WTC11 (cell line): ENCODE data around the gene MARS1. TPM values are rescaled to one million over a fixed set of nuclear protein-coding genes. Genes with fewer than 3 reads are reported as not detected.

Experiments used
- ATAC-seq: fragments of 200-7000 bp; cut with Tn5 transposase; 2 replicates; pipeline ENCODE4 v1.10.0; 2021; ENCODE audit warnings: mild to moderate bottlenecking, moderate library complexity
- CTCF ChIA-PET: fragments of 300-600 bp; sonication (Branson Sonifier 250); formaldehyde crosslinking; loops from one replicate; lab custom pipeline; 2021; ENCODE audit warnings: antibody characterized with exemption; lab: Charles Lee
- POLR2A ChIA-PET: fragments of 350-600 bp; sonication (Branson Sonifier 250); formaldehyde crosslinking; loops from one replicate; lab custom pipeline; 2021; ENCODE audit warnings: antibody characterized with exemption; lab: Charles Lee
- DNase-seq: peaks from one replicate; pipeline ENCODE4 v3.0.0; 2021; ENCODE audit warnings: low spot score
- H3K27ac Mint-ChIP-seq: 2 replicates; pipeline ENCODE4 v1.8.0; 2021; ENCODE audit warnings: mixed read lengths
- H3K27me3 Mint-ChIP-seq: 2 replicates; pipeline ENCODE4 v1.8.0; 2021; ENCODE audit warnings: low read depth, mild to moderate bottlenecking, moderate library complexity, mixed read lengths
- H3K36me3 Mint-ChIP-seq: 2 replicates; pipeline ENCODE4 v1.8.0; 2021; ENCODE audit warnings: mixed read lengths
- H3K4me1 Mint-ChIP-seq: 2 replicates; pipeline ENCODE4 v1.8.0; 2022; ENCODE audit warnings: mixed read lengths
- H3K4me3 Mint-ChIP-seq: 2 replicates; pipeline ENCODE4 v1.8.0; 2021; ENCODE audit warnings: mild to moderate bottlenecking, moderate library complexity, mixed read lengths
- H3K9me3 Mint-ChIP-seq: 2 replicates; pipeline ENCODE4 v1.8.0; 2021; ENCODE audit warnings: mixed read lengths
- GABPB1 ChIP-seq: sonication (generic); formaldehyde crosslinking; IDR thresholded peaks from 2 replicates; pipeline ENCODE4 v1.8.1; 2023; ENCODE audit warnings: mild to moderate bottlenecking, missing genetic modification reagents
- MXD4 ChIP-seq: fragments of 250-450 bp; sonication (Bioruptor Pico); IDR thresholded peaks from 2 replicates; pipeline ENCODE4 v1.8.0; 2021; ENCODE audit warnings: mild to moderate bottlenecking, moderate library complexity, borderline replicate concordance
- NR1H2 ChIP-seq: sonication (generic); formaldehyde crosslinking; IDR thresholded peaks from 2 replicates; pipeline ENCODE4 v1.9.0; 2021; ENCODE audit warnings: mild to moderate bottlenecking, moderate library complexity, missing genetic modification reagents
- NR2C2 ChIP-seq: sonication (generic); formaldehyde crosslinking; IDR thresholded peaks from 2 replicates; pipeline ENCODE4 v1.8.0; 2022; ENCODE audit warnings: mild to moderate bottlenecking, missing genetic modification reagents
- NR3C1 ChIP-seq: sonication (generic); formaldehyde crosslinking; conservative IDR thresholded peaks from 2 replicates; pipeline ENCODE4 v1.8.1; 2023; ENCODE audit warnings: low read depth, mild to moderate bottlenecking, missing genetic modification reagents
- ZNF219 ChIP-seq: sonication (generic); formaldehyde crosslinking; IDR thresholded peaks from 2 replicates; pipeline ENCODE4 v1.8.0; 2023; ENCODE audit warnings: missing genetic modification reagents, mild to moderate bottlenecking, borderline replicate concordance
- ZNF263 ChIP-seq: sonication (generic); formaldehyde crosslinking; IDR thresholded peaks from 2 replicates; pipeline ENCODE4 v1.8.1; 2022; ENCODE audit warnings: low read depth, mild to moderate bottlenecking, moderate library complexity, missing genetic modification reagents
- total RNA-seq: library from RNA; stranded (reverse); gene quantifications from 3 replicates; pipeline ENCODE4 v1.2.3, GENCODE V29; 2021
- TF ChIP-seq, protein P1 (sequence below): sonication (generic); formaldehyde crosslinking; IDR thresholded peaks from 2 replicates; pipeline ENCODE4 v1.8.1; 2023; ENCODE audit warnings: mild to moderate bottlenecking, missing genetic modification reagents, moderate library complexity
- TF ChIP-seq, protein P2 (sequence below): sonication (generic); formaldehyde crosslinking; IDR thresholded peaks from 2 replicates; pipeline ENCODE4 v1.8.0; 2022; ENCODE audit warnings: mild to moderate bottlenecking, missing genetic modification reagents
- TF ChIP-seq, protein P3 (sequence below): sonication (generic); formaldehyde crosslinking; conservative IDR thresholded peaks from 2 replicates; pipeline ENCODE4 v1.8.1; 2023; ENCODE audit warnings: mild to moderate bottlenecking, low read depth, missing genetic modification reagents, moderate library complexity
- TF ChIP-seq, protein P4 (sequence below): sonication (generic); formaldehyde crosslinking; IDR thresholded peaks from 2 replicates; pipeline ENCODE4 v1.8.0; 2023; ENCODE audit warnings: missing genetic modification reagents, mild to moderate bottlenecking, borderline replicate concordance
- TF ChIP-seq, protein P5 (sequence below): sonication (generic); formaldehyde crosslinking; IDR thresholded peaks from 2 replicates; pipeline ENCODE4 v1.8.0; 2022; ENCODE audit warnings: missing genetic modification reagents
- TF ChIP-seq, protein P6 (sequence below): sonication (generic); formaldehyde crosslinking; IDR thresholded peaks from 2 replicates; pipeline ENCODE4 v1.8.1; 2022; ENCODE audit warnings: low read depth, missing genetic modification reagents, borderline replicate concordance

MARS1 gene
- total RNA-seq, 1 experiment from 2014 or later = 367 TPM

DNA sequence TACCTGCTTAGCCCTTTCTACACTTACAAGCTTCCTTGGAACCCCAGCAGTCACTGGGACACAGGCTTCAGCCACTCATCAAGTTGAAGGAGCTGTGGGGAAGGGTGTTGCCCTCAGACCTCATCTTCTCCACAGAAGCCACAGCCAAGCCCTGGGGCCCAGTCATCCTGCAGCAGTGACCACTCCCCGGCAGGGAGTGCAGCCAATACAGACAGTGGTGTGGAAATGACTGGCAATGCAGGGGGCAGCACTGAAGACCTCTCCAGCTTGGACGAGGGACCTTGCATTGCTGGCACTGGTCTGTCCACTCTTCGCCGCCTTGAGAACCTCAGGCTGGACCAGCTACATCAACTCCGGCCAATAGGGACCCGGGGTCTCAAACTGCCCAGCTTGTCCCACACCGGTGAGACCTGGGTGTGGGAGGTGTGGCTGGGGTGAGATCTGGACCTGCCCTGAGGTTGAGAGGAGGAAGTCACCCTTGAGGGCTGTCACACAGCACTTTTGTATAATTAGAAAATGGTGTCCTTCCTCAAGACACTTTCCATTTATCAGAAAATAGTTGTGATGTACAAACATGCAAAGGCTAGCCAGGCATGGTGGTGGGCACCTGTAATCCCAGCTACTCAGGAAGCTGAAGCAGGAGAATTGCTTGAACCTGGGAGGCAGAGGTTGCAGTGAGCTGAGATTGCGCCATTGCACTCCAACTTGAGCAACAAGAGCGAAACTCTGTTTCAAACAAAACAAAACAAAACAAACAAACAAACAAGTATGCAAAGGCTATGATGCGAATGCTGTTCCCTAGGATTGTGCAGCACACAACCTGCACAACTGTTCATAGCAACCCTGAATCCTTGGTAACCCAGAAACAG is 18.3 kb upstream of the MARS1 start:
- no peak overlapping the region for H3K27ac Mint-ChIP-seq
- no peaks in the 10 kb centered on the region for H3K9me3 Mint-ChIP-seq
- peaks cover 2% of the 10 kb centered on the region; the same call in 1 of the 2 replicates for H3K4me1 Mint-ChIP-seq
- H3K4me3 Mint-ChIP-seq = no peak overlapping the region
- ATAC-seq (no peak), DNase-seq (no peak)
- CTCF ChIA-PET = interaction anchor here (1.2 kb wide), 1 partner anchor 11 kb away, joined by 5 read pairs; no protein-coding TSS in a partner anchor
- peaks cover 39% of the 10 kb centered on the region for H3K27me3 Mint-ChIP-seq
- H3K36me3 Mint-ChIP-seq = 0 out of 2 replicates have a peak, but pooled peaks cover 3% of the 10 kb centered on the region
- POLR2A ChIA-PET = no interaction called here
- TF ChIP-seq, protein P1, sequence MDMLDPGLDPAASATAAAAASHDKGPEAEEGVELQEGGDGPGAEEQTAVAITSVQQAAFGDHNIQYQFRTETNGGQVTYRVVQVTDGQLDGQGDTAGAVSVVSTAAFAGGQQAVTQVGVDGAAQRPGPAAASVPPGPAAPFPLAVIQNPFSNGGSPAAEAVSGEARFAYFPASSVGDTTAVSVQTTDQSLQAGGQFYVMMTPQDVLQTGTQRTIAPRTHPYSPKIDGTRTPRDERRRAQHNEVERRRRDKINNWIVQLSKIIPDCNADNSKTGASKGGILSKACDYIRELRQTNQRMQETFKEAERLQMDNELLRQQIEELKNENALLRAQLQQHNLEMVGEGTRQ (CRISPR knock-in tag) = no peak
- TF ChIP-seq MXD4 (CRISPR knock-in tag) = no peak
- TF ChIP-seq ZNF219 (CRISPR knock-in tag) = no peak
- TF ChIP-seq, protein P2, sequence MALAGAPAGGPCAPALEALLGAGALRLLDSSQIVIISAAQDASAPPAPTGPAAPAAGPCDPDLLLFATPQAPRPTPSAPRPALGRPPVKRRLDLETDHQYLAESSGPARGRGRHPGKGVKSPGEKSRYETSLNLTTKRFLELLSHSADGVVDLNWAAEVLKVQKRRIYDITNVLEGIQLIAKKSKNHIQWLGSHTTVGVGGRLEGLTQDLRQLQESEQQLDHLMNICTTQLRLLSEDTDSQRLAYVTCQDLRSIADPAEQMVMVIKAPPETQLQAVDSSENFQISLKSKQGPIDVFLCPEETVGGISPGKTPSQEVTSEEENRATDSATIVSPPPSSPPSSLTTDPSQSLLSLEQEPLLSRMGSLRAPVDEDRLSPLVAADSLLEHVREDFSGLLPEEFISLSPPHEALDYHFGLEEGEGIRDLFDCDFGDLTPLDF (CRISPR knock-in tag) = no peak
- TF ChIP-seq, protein P3, sequence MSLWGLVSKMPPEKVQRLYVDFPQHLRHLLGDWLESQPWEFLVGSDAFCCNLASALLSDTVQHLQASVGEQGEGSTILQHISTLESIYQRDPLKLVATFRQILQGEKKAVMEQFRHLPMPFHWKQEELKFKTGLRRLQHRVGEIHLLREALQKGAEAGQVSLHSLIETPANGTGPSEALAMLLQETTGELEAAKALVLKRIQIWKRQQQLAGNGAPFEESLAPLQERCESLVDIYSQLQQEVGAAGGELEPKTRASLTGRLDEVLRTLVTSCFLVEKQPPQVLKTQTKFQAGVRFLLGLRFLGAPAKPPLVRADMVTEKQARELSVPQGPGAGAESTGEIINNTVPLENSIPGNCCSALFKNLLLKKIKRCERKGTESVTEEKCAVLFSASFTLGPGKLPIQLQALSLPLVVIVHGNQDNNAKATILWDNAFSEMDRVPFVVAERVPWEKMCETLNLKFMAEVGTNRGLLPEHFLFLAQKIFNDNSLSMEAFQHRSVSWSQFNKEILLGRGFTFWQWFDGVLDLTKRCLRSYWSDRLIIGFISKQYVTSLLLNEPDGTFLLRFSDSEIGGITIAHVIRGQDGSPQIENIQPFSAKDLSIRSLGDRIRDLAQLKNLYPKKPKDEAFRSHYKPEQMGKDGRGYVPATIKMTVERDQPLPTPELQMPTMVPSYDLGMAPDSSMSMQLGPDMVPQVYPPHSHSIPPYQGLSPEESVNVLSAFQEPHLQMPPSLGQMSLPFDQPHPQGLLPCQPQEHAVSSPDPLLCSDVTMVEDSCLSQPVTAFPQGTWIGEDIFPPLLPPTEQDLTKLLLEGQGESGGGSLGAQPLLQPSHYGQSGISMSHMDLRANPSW (CRISPR knock-in tag) = no peak
- TF ChIP-seq NR2C2 = no peak
- TF ChIP-seq NR3C1 = no peak
- TF ChIP-seq, protein P4, sequence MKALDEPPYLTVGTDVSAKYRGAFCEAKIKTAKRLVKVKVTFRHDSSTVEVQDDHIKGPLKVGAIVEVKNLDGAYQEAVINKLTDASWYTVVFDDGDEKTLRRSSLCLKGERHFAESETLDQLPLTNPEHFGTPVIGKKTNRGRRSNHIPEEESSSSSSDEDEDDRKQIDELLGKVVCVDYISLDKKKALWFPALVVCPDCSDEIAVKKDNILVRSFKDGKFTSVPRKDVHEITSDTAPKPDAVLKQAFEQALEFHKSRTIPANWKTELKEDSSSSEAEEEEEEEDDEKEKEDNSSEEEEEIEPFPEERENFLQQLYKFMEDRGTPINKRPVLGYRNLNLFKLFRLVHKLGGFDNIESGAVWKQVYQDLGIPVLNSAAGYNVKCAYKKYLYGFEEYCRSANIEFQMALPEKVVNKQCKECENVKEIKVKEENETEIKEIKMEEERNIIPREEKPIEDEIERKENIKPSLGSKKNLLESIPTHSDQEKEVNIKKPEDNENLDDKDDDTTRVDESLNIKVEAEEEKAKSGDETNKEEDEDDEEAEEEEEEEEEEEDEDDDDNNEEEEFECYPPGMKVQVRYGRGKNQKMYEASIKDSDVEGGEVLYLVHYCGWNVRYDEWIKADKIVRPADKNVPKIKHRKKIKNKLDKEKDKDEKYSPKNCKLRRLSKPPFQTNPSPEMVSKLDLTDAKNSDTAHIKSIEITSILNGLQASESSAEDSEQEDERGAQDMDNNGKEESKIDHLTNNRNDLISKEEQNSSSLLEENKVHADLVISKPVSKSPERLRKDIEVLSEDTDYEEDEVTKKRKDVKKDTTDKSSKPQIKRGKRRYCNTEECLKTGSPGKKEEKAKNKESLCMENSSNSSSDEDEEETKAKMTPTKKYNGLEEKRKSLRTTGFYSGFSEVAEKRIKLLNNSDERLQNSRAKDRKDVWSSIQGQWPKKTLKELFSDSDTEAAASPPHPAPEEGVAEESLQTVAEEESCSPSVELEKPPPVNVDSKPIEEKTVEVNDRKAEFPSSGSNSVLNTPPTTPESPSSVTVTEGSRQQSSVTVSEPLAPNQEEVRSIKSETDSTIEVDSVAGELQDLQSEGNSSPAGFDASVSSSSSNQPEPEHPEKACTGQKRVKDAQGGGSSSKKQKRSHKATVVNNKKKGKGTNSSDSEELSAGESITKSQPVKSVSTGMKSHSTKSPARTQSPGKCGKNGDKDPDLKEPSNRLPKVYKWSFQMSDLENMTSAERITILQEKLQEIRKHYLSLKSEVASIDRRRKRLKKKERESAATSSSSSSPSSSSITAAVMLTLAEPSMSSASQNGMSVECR = no peak
- no peak for TF ChIP-seq GABPB1 (CRISPR knock-in tag)

DNA sequence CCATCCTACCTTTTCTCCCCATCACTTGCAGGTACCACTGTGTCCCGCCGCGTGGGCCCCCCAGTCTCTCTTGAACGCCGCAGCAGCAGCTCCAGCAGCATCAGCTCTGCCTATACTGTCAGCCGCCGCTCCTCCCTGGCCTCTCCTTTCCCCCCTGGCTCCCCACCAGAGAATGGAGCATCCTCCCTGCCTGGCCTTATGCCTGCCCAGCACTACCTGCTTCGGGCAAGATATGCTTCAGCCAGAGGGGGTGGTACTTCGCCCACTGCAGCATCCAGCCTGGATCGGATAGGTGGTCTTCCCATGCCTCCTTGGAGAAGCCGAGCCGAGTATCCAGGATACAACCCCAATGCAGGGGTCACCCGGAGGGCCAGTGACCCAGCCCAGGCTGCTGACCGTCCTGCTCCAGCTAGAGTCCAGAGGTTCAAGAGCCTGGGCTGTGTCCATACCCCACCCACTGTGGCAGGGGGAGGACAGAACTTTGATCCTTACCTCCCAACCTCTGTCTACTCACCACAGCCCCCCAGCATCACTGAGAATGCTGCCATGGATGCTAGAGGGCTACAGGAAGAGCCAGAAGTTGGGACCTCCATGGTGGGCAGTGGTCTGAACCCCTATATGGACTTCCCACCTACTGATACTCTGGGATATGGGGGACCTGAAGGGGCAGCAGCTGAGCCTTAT is 17.4 kb upstream of the MARS1 start:
- Mint-ChIP-seq H3K4me1 (peaks cover 7% of the 10 kb centered on the region), H3K27ac (no peak overlapping the region), H3K4me3 (no peak overlapping the region), H3K27me3 (peaks cover 45% of the 10 kb centered on the region), H3K36me3 (0 out of 2 replicates have a peak, but pooled peaks cover 3% of the 10 kb centered on the region), H3K9me3 (no peaks in the 10 kb centered on the region)
- POLR2A ChIA-PET = interaction anchor here (1.4 kb wide), 1 partner anchor 12 kb away, joined by 5 read pairs; no protein-coding TSS in a partner anchor
- CTCF ChIA-PET = interaction anchor here (1.9 kb wide), 1 partner anchor 12 kb away, joined by 4 read pairs; no protein-coding TSS in a partner anchor
- no peak for DNase-seq
- ATAC-seq = no peak
- TF ChIP-seq, protein P5, sequence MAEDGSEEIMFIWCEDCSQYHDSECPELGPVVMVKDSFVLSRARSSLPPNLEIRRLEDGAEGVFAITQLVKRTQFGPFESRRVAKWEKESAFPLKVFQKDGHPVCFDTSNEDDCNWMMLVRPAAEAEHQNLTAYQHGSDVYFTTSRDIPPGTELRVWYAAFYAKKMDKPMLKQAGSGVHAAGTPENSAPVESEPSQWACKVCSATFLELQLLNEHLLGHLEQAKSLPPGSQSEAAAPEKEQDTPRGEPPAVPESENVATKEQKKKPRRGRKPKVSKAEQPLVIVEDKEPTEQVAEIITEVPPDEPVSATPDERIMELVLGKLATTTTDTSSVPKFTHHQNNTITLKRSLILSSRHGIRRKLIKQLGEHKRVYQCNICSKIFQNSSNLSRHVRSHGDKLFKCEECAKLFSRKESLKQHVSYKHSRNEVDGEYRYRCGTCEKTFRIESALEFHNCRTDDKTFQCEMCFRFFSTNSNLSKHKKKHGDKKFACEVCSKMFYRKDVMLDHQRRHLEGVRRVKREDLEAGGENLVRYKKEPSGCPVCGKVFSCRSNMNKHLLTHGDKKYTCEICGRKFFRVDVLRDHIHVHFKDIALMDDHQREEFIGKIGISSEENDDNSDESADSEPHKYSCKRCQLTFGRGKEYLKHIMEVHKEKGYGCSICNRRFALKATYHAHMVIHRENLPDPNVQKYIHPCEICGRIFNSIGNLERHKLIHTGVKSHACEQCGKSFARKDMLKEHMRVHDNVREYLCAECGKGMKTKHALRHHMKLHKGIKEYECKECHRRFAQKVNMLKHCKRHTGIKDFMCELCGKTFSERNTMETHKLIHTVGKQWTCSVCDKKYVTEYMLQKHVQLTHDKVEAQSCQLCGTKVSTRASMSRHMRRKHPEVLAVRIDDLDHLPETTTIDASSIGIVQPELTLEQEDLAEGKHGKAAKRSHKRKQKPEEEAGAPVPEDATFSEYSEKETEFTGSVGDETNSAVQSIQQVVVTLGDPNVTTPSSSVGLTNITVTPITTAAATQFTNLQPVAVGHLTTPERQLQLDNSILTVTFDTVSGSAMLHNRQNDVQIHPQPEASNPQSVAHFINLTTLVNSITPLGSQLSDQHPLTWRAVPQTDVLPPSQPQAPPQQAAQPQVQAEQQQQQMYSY (CRISPR knock-in tag) = no peak
- TF ChIP-seq NR3C1 (no peak), ZNF263 (CRISPR knock-in tag) (no peak), NR1H2 (CRISPR knock-in tag) (no peak)
- TF ChIP-seq, protein P6, sequence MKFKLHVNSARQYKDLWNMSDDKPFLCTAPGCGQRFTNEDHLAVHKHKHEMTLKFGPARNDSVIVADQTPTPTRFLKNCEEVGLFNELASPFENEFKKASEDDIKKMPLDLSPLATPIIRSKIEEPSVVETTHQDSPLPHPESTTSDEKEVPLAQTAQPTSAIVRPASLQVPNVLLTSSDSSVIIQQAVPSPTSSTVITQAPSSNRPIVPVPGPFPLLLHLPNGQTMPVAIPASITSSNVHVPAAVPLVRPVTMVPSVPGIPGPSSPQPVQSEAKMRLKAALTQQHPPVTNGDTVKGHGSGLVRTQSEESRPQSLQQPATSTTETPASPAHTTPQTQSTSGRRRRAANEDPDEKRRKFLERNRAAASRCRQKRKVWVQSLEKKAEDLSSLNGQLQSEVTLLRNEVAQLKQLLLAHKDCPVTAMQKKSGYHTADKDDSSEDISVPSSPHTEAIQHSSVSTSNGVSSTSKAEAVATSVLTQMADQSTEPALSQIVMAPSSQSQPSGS (CRISPR knock-in tag) = no peak
